HUES64 (cell line): Measurements from ENCODE around the gene KLHL35.
A peak's percentile ranks its signal among the peaks of the same experiment; 100 is the strongest.

Experiments
- H3K27ac ChIP-seq: 2 replicates; pipeline ENCODE4 v1.7.0; 2013; ENCODE audit warnings: low read depth, low read length, inconsistent platforms
- H3K27me3 ChIP-seq: 2 replicates; pipeline ENCODE4 v1.6.1; 2013; ENCODE audit warnings: mild to moderate bottlenecking, low read length; ENCODE audit not compliant: insufficient read depth
- H3K36me3 ChIP-seq: 2 replicates; pipeline ENCODE4 v1.6.1; 2013; ENCODE audit warnings: mild to moderate bottlenecking, low read length; ENCODE audit not compliant: insufficient read depth
- H3K4me1 ChIP-seq: 2 replicates; pipeline ENCODE4 v1.6.1; 2013; ENCODE audit warnings: mild to moderate bottlenecking, low read length, moderate library complexity; ENCODE audit not compliant: insufficient read depth
- H3K4me3 ChIP-seq: 2 replicates; pipeline ENCODE4 v1.5.1; 2013; ENCODE audit warnings: mild to moderate bottlenecking, low read length, moderate library complexity
- H3K9ac ChIP-seq: 2 replicates; pipeline ENCODE4 v1.6.1; 2013; ENCODE audit warnings: mild to moderate bottlenecking, low read depth, low read length
- H3K9me3 ChIP-seq: 2 replicates; pipeline ENCODE4 v1.6.1; 2013; ENCODE audit warnings: low read depth, low read length; ENCODE audit not compliant: insufficient read depth
- WGBS: fragments of 150-250, 120-280 bp; methylation state at CpG from one replicate; pipeline ENCODE4 v1.1.7; 2013; ENCODE audit warnings: missing lambda C conversion rate; 5-methylcytosine and 5-hydroxymethylcytosine counted together

Gene KLHL35

GRCh38 chr11:75428281-75428724 is 4.7 kb downstream of the KLHL35 start:
- peak overlapping the region; percentile 20 for H3K4me3 ChIP-seq
- H3K9me3 ChIP-seq = peaks cover 7% of the 10 kb centered on the region; the same call in 1 of the 2 replicates
- peaks cover 63% of the 10 kb centered on the region for H3K27me3 ChIP-seq
- no peak overlapping the region for H3K9ac ChIP-seq
- H3K27ac ChIP-seq = no peak overlapping the region
- H3K36me3 ChIP-seq = 0 out of 2 replicates have a peak, but pooled peaks cover 3% of the 10 kb centered on the region
- WGBS = 91% methylated on average over 32 of the region's 32 CpGs
- peaks cover 12% of the 10 kb centered on the region for H3K4me1 ChIP-seq

DNA sequence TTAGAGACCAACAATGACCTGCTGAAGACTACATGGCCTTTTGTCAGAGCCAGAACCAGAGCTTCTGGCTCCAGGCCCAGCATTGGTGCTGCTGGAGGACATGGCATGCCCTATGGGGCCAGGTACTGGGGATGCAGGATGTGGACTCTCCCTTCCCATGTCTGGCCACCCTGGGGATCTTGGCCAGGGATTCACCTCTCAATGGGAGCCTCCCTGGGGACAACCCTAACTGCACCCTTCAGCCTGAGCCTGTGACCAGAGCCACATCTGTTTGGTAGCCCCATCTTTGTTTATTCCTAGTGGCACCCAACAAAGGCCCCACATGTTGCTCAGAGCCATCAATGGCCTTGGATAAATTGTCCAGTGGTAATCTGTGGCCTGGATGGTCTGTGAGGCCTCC is 5.8 kb downstream of the KLHL35 start:
- peaks cover 52% of the 10 kb centered on the region for H3K27me3 ChIP-seq
- peaks cover 14% of the 10 kb centered on the region for H3K36me3 ChIP-seq
- peaks cover 3% of the 10 kb centered on the region for H3K4me1 ChIP-seq
- H3K9ac ChIP-seq = no peak overlapping the region
- no peak overlapping the region for H3K4me3 ChIP-seq
- H3K9me3 ChIP-seq = peaks cover 7% of the 10 kb centered on the region; the same call in 1 of the 2 replicates
- H3K27ac ChIP-seq = no peak overlapping the region

DNA sequence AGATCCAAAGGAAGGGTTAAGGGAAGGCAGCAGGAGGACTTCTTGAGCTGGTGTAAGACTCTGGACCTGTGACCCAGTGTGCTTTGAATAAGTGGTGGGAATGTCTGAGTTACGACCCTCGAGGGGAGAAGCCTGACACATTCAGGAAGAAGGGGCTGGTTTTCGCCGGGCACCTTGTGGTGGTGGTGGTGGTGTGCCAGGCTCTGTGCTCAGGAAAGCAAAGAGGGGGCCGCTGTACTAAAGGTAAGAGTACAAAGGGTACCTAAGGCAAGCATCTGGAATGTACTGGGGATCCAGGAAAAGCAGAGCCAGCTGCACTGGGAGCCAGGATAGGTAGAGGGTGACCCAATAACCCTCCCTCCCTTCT is 6.3 kb downstream of the KLHL35 start:
- Histone ChIP-seq H3K9me3 (peaks cover 7% of the 10 kb centered on the region; the same call in 1 of the 2 replicates), H3K36me3 (peaks cover 19% of the 10 kb centered on the region), H3K4me1 (peaks cover 3% of the 10 kb centered on the region), H3K27me3 (peaks cover 47% of the 10 kb centered on the region), H3K27ac (no peak overlapping the region), H3K9ac (no peak overlapping the region), H3K4me3 (no peak overlapping the region)
- 92% methylated on average over 5 of the region's 5 CpGs for WGBS

GRCh38 chr11:75425422-75425821 is 7.6 kb downstream of the KLHL35 start:
- Histone ChIP-seq H3K4me3 (no peak overlapping the region), H3K27ac (no peak overlapping the region)
- 87% methylated on average over 29 of the region's 29 CpGs for WGBS

DNA sequence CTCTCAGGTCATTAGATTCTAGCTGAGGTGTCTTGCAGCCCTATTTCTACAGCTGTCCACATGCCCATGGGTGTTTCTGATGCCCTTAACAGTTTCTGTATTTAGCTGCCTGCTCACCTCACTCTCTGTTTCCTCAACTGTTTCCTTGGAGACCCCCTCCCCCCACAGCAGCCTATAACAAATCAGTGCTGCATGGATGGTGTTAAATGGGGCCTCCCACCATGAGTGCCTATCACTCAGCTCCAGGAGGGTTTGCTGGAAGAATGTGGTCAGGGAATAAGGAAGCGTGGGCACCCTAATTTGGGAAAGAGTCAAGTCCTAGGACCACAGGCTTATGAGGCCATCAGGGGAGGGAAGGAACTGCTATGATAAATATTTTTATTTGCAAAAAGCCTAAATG is 8.6 kb downstream of the KLHL35 start:
- 84% methylated on average over 1 of the region's 1 CpG for WGBS
- H3K4me1 ChIP-seq = peaks cover 3% of the 10 kb centered on the region
- peaks cover 5% of the 10 kb centered on the region; the same call in 1 of the 2 replicates for H3K9me3 ChIP-seq
- H3K27ac ChIP-seq = no peak overlapping the region
- peaks cover 21% of the 10 kb centered on the region for H3K36me3 ChIP-seq
- H3K27me3 ChIP-seq = peaks cover 24% of the 10 kb centered on the region
- H3K9ac ChIP-seq = no peak overlapping the region
- no peak overlapping the region for H3K4me3 ChIP-seq

More at GRCh38 chr11:75425422-75425821, 7.6 kb downstream of the KLHL35 start:
- Histone ChIP-seq H3K9ac (no peak overlapping the region), H3K36me3 (peaks cover 21% of the 10 kb centered on the region), H3K4me1 (peaks cover 3% of the 10 kb centered on the region), H3K9me3 (peaks cover 7% of the 10 kb centered on the region; the same call in 1 of the 2 replicates), H3K27me3 (peaks cover 34% of the 10 kb centered on the region)

- Histone ChIP-seq H3K9ac (no peak overlapping the region), H3K36me3 (peaks cover 21% of the 10 kb centered on the region), H3K4me3 (no peak overlapping the region), H3K4me1 (peaks cover 3% of the 10 kb centered on the region), H3K27ac (no peak overlapping the region), H3K9me3 (no peaks in the 10 kb centered on the region), H3K27me3 (peaks cover 17% of the 10 kb centered on the region)
- 93% methylated on average over 9 of the region's 9 CpGs for WGBS
These were observed 9.3 kb downstream of the KLHL35 start for GRCh38 chr11:75423721-75424120.

GRCh38 chr11:75422248-75423231 is 10.5 kb downstream of the KLHL35 start:
- WGBS = 95% methylated on average over 15 of the region's 15 CpGs
- Histone ChIP-seq H3K4me3 (no peak overlapping the region), H3K4me1 (no peaks in the 10 kb centered on the region; the same call in 1 of the 2 replicates), H3K9ac (no peak overlapping the region), H3K36me3 (peaks cover 25% of the 10 kb centered on the region), H3K9me3 (no peaks in the 10 kb centered on the region), H3K27me3 (peaks cover 6% of the 10 kb centered on the region), H3K27ac (no peak overlapping the region)

DNA sequence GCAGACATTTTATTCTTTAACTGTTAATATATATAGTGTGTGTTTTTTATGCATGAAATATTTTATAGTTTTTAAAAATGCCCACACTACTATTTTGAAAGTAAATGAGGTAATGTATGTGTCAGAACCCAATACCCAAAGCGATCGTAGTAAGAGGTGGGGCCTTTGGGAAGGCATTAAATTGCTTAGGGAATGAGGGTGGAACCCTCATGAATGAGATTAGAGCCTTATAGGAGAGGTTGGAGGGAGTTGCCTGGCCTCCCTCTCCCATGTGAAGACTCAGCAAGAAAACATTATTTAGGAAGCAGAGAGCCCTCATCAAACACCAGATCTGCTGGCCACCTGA is 11.1 kb downstream of the KLHL35 start:
- Histone ChIP-seq H3K4me1 (no peaks in the 10 kb centered on the region; the same call in 1 of the 2 replicates), H3K9ac (no peak overlapping the region), H3K36me3 (peaks cover 28% of the 10 kb centered on the region), H3K9me3 (no peaks in the 10 kb centered on the region), H3K4me3 (no peak overlapping the region), H3K27me3 (no peaks in the 10 kb centered on the region), H3K27ac (no peak overlapping the region)
- WGBS = 95% methylated on average over 2 of the region's 2 CpGs

DNA sequence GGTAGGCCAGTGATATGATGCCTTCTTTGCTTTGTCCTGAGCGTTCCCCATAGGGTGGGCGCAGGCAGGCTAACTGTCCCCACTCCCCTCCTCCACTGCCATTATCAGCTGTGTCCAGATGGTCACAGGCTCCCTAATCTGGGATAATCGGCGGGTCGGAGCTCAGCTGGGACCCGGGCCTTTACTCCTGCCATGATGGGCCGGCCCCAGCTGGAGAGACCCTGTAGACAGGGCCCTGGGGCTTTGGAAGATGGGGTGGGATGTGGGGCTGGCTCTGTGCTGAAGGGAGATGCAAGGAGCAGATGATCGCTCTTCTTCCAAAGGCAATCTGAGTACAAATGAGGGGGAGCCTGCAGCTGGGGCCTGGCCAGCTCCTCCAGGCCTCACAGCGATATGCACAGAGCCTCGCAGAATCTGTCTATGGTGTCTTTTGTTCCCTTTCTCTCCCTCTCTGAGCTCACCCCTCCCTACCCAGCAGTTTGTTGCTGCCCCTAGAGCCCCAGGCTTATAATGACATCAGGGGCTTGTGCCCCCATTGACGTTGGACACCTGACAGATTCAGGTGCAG is 11.9 kb downstream of the KLHL35 start:
- Histone ChIP-seq H3K27me3 (no peaks in the 10 kb centered on the region), H3K4me1 (no peaks in the 10 kb centered on the region; the same call in 1 of the 2 replicates), H3K27ac (no peak overlapping the region), H3K9me3 (no peaks in the 10 kb centered on the region), H3K9ac (no peak overlapping the region), H3K36me3 (peaks cover 34% of the 10 kb centered on the region), H3K4me3 (no peak overlapping the region)
- 89% methylated on average over 11 of the region's 11 CpGs for WGBS

- H3K27me3 ChIP-seq = no peaks in the 10 kb centered on the region
- H3K9ac ChIP-seq = no peak overlapping the region
- 94% methylated on average over 14 of the region's 14 CpGs for WGBS
- no peaks in the 10 kb centered on the region for H3K9me3 ChIP-seq
- H3K4me1 ChIP-seq = no peaks in the 10 kb centered on the region; the same call in 1 of the 2 replicates
- H3K36me3 ChIP-seq = peaks cover 38% of the 10 kb centered on the region
- H3K4me3 ChIP-seq = no peak overlapping the region
- no peak overlapping the region for H3K27ac ChIP-seq
These were observed 12.6 kb downstream of the KLHL35 start for GRCh38 chr11:75420224-75421034.
